ENCODE results near the gene CLPTM1L.

DNA sequence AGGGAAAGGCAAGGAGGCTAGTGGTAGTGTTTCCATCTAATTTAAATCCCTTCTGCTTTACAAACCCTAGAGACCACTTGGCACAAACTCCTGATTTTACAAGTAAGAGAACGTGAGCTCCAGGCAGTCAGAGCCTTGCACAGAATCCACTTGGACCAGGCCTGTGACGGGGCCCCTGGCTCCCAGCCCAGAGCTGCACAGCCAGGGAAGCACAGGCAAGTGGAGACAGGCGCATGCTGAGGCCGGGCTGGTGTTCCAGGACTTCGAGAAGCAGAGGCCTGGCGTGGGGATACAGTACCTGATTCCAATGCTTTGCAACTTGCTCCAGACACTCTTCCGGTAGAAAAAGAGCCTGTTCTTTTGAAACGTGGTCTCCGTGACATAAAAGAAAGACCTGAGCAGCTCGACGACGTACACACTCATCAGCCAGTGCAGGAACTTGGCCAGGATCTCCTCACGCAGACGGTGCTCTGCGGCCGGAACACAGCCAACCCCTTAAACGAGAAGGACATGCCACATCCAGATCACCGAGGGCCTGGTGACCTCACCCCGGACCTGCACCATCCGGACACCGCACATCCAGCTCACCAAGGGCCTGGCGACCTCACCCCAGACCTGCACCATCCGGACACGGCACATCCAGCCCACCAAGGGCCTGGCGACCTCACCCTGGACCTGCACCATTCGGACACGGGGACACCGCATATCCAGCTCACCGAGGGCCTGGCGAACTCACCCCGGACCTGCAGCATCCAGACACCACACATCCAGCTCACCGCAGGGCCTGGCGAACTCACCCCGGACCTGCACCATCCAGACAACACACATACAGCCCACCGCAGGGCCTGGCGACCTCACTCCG lies 62.5 kb downstream of the CLPTM1L start:
- no peak for TF ChIP-seq CTCF (conservative IDR thresholded peaks at IDR 0.05; ENCODE audit: low read depth, low read length)
- no peak for TF ChIP-seq EZH2 (IDR thresholded peaks at IDR 0.05; ENCODE audit: borderline replicate concordance, low read depth, low read length, poor library complexity, severe bottlenecking)

Measured in A673 (cell line).